HCT116 (cell line): Measurements from ENCODE around the gene MAST4. TPM values are rescaled to one million over a fixed set of nuclear protein-coding genes. Genes with fewer than 3 reads are reported as not detected.

Experiments used
- ATAC-seq: fragments of 200-7000 bp; cut with Tn5 transposase; 2 replicates; pipeline ENCODE4 v1.9.1; 2020; ENCODE audit warnings: mild to moderate bottlenecking, moderate library complexity
- BruUV-seq: library from RNA; stranded (reverse); fragments of 400-500 nt; replicated peaks from 2 replicates; lab custom pipeline; 2021; lab: Mats Ljungman, UMichigan
- CTCF ChIA-PET: fragments of 300-600 bp; sonication (Branson Sonifier 250); formaldehyde crosslinking; loops from one replicate; lab custom pipeline; 2021; ENCODE audit warnings: antibody characterized with exemption; lab: Charles Lee
- POLR2A ChIA-PET: fragments of 300-600, 350-600 bp; sonication (Branson Sonifier 250); formaldehyde crosslinking; loops from one replicate; lab custom pipeline; 2021; ENCODE audit warnings: antibody characterized with exemption; lab: Charles Lee
- RAD21 ChIA-PET, 2 experiments: fragments of 300-600 bp; sonication (Branson Sonifier 250); formaldehyde crosslinking; loops; one replicate each; lab custom pipeline; 2023; ENCODE audit warnings: low total read pairs in 2 of 2; ENCODE audit not compliant: uncharacterized antibody in 2 of 2, unreplicated experiment in 2 of 2, low non-redundant PET in 1 of 2; lab: Charles Lee
- DNase-seq: peaks from one replicate; pipeline ENCODE4 v3.0.0-alpha.2; 2010; ENCODE audit warnings: low read depth, low spot score
- H2AFZ ChIP-seq: fragments of 200-600 bp; shearing (Covaris generic), sonication (generic); 2 replicates; pipeline ENCODE4 v1.6.1; 2017; ENCODE audit warnings: low read depth, mixed run types, mixed read lengths, antibody characterized with exemption, low read length; ENCODE audit not compliant: poor library complexity, severe bottlenecking
- H3K27ac ChIP-seq: 2 replicates; pipeline ENCODE4 v1.5.1; 2012; ENCODE audit warnings: low read depth, low read length
- H3K27me3 ChIP-seq: fragments of 200-600 bp; sonication (generic); 2 replicates; pipeline ENCODE4 v1.6.1; 2016; ENCODE audit warnings: mixed run types, low read length, mixed read lengths; ENCODE audit not compliant: insufficient read depth
- H3K36me3 ChIP-seq, 2 experiments: fragments of 200-500 bp in 1 of 2; fragments of 200-600 bp in 1 of 2; sonication (Bioruptor generic) in 1 of 2; sonication (generic) in 1 of 2; 2 replicates each; pipeline versions ENCODE4 v1.5.1 to v1.6.1; 2014 to 2016; ENCODE audit warnings: low read length in 2 of 2, inconsistent platforms in 1 of 2, mixed read lengths in 1 of 2, mixed run types in 1 of 2; ENCODE audit not compliant: insufficient read depth in 2 of 2, control insufficient read depth in 1 of 2
- H3K4me1 ChIP-seq, 2 experiments: fragments of 200-600 bp in 1 of 2; sonication (generic) in 1 of 2; 2 replicates each; pipeline versions ENCODE4 v1.5.1 to v1.6.1; 2012 to 2017; ENCODE audit warnings: low read length in 2 of 2, inconsistent platforms in 1 of 2, mild to moderate bottlenecking in 1 of 2, mixed read lengths in 1 of 2, mixed run types in 1 of 2, moderate library complexity in 1 of 2; ENCODE audit not compliant: insufficient read depth in 2 of 2, control insufficient read depth in 1 of 2
- H3K4me2 ChIP-seq: fragments of 200-600 bp; sonication (generic); 2 replicates; pipeline ENCODE4 v1.6.1; 2017; ENCODE audit warnings: mixed run types, low read length, mixed read lengths
- H3K4me3 ChIP-seq, 2 experiments: fragments of 200-600 bp in 1 of 2; sonication (generic) in 1 of 2; replicated peaks in 1 of 2; 2 replicates each; pipeline ENCODE4 v1.5.1; 2011 to 2016; ENCODE audit warnings: low read length in 2 of 2, control low read depth in 1 of 2, low read depth in 1 of 2, mild to moderate bottlenecking in 1 of 2, mixed read lengths in 1 of 2, mixed run types in 1 of 2
- H3K79me2 ChIP-seq: fragments of 200-600 bp; sonication (generic); 2 replicates; pipeline ENCODE4 v1.6.1; 2017; ENCODE audit warnings: mild to moderate bottlenecking, mixed run types, low read length, moderate library complexity, mixed read lengths; ENCODE audit not compliant: insufficient read depth
- H3K9ac ChIP-seq: fragments of 200-600 bp; sonication (generic); 2 replicates; pipeline ENCODE4 v1.6.1; 2016; ENCODE audit warnings: low read length, mixed read lengths
- H3K9me2 ChIP-seq: fragments of 200-600 bp; sonication (generic), shearing (Covaris generic); 2 replicates; pipeline ENCODE4 v1.6.1; 2017; ENCODE audit warnings: mixed run types, mild to moderate bottlenecking, moderate library complexity; ENCODE audit not compliant: insufficient read depth
- H3K9me3 ChIP-seq, 2 experiments: fragments of 200-500 bp in 1 of 2; fragments of 200-600 bp in 1 of 2; sonication (Bioruptor generic) in 1 of 2; sonication (generic) in 1 of 2; 2 replicates each; pipeline ENCODE4 v1.6.1; 2014 to 2017; ENCODE audit warnings: low read length in 2 of 2, mixed read lengths in 2 of 2, inconsistent platforms in 1 of 2, low read depth in 1 of 2, mild to moderate bottlenecking in 1 of 2, mixed run types in 1 of 2, moderate library complexity in 1 of 2; ENCODE audit not compliant: control insufficient read depth in 1 of 2, insufficient read depth in 1 of 2
- H4K20me1 ChIP-seq: fragments of 200-600 bp; sonication (generic), shearing (Covaris generic); 2 replicates; pipeline ENCODE4 v1.6.1; 2017; ENCODE audit warnings: mixed run types, mild to moderate bottlenecking, moderate library complexity; ENCODE audit not compliant: insufficient read depth
- CBX3 ChIP-seq: IDR thresholded peaks from 2 replicates; pipeline ENCODE4 v1.6.1; 2012; ENCODE audit warnings: low read depth
- CEBPB ChIP-seq: IDR thresholded peaks from 2 replicates; pipeline ENCODE4 v1.6.1; 2012; ENCODE audit warnings: low read depth
- CTCF ChIP-seq, 3 experiments: fragments of 200-600 bp in 1 of 3; sonication (generic) in 1 of 3; IDR thresholded peaks in 2 of 3; conservative IDR thresholded peaks in 1 of 3; 2 replicates each; pipeline ENCODE4 v1.5.1; 2012 to 2017; ENCODE audit warnings: low read depth in 2 of 3, low read length in 2 of 3, antibody characterized with exemption in 1 of 3, borderline replicate concordance in 1 of 3, control low read depth in 1 of 3, mild to moderate bottlenecking in 1 of 3, mixed read lengths in 1 of 3, mixed run types in 1 of 3, moderate library complexity in 1 of 3; ENCODE audit not compliant: insufficient read depth in 1 of 3
- EGR1 ChIP-seq: IDR thresholded peaks from 2 replicates; pipeline ENCODE4 v1.6.1; 2012; ENCODE audit warnings: low read depth
- ELF1 ChIP-seq: IDR thresholded peaks from 2 replicates; pipeline ENCODE4 v1.6.1; 2012; ENCODE audit warnings: low read depth, borderline replicate concordance
- EZH2 ChIP-seq: fragments of 200-600 bp; sonication (generic); IDR thresholded peaks from 2 replicates; pipeline ENCODE4 v1.6.1; 2017; ENCODE audit warnings: antibody characterized with exemption, mixed run types
- EZH2phosphoT487 ChIP-seq: fragments of 200-600 bp; IDR thresholded peaks from 2 replicates; pipeline ENCODE4 v1.6.1; 2018; ENCODE audit warnings: antibody characterized with exemption, borderline replicate concordance
- FOSL1 ChIP-seq: IDR thresholded peaks from 2 replicates; pipeline ENCODE4 v1.6.1; 2012; ENCODE audit warnings: low read depth
- JUND ChIP-seq: IDR thresholded peaks from 2 replicates; pipeline ENCODE4 v1.6.1; 2012
- MAX ChIP-seq: IDR thresholded peaks from 2 replicates; pipeline ENCODE4 v1.6.1; 2012
- REST ChIP-seq: IDR thresholded peaks from 2 replicates; pipeline ENCODE4 v1.6.1; 2012; ENCODE audit warnings: low read depth
- SIN3A ChIP-seq: IDR thresholded peaks from 2 replicates; pipeline ENCODE4 v1.6.1; 2012; ENCODE audit warnings: low read depth
- SRF ChIP-seq: IDR thresholded peaks from 2 replicates; pipeline ENCODE4 v1.6.1; 2012; ENCODE audit warnings: low read depth
- YY1 ChIP-seq: IDR thresholded peaks from 2 replicates; pipeline ENCODE4 v1.6.1; 2011; ENCODE audit warnings: low read length, low read depth, moderate library complexity, mild to moderate bottlenecking; ENCODE audit not compliant: insufficient replicate concordance; ENCODE audit errors: extremely low read depth
- ZBTB33 ChIP-seq: IDR thresholded peaks from 2 replicates; pipeline ENCODE4 v1.6.1; 2011; ENCODE audit warnings: mild to moderate bottlenecking, low read length, moderate library complexity; ENCODE audit not compliant: insufficient replicate concordance; ENCODE audit errors: extremely low read depth
- ZFX ChIP-seq: fragments of 450-650 bp; IDR thresholded peaks from 2 replicates; pipeline ENCODE4 v1.6.1; 2017
- intact Hi-C: fragments of 100-400 bp; cut with micrococcal nuclease; formaldehyde crosslinking; loops from 2 replicates; pipeline ENCODE4 v1.10.0; 2022
- total RNA-seq: library from RNA; stranded (reverse); gene quantifications from one replicate; pipeline ENCODE4 v1.2.1, GENCODE V29; 2021; ENCODE audit not compliant: unreplicated experiment

MAST4 gene
- total RNA-seq, 1 experiment from 2014 or later, result 1.1 TPM

- no peak overlapping the region for H3K4me2 ChIP-seq
Measured at GRCh38 chr5:66596636-66597182, 516 bp downstream of the MAST4 start.

More at GRCh38 chr5:66596636-66597182, 516 bp downstream of the MAST4 start:
- H3K9me2 ChIP-seq, result no peaks in the 10 kb centered on the region
- no peaks in the 10 kb centered on the region for H3K79me2 ChIP-seq
- no peak overlapping the region for H3K9ac ChIP-seq
- H3K9me3 ChIP-seq, result no peaks in the 10 kb centered on the region
- no TSS peak for BruUV-seq
- ATAC-seq (no peak), DNase-seq (no peak)
- ChIA-PET POLR2A (no interaction called here), CTCF (no interaction called here), RAD21 (no interaction called here)
- intact Hi-C loops, result no loop called here
- no peak overlapping the region for H2AFZ ChIP-seq
- no peak overlapping the region for H3K27ac ChIP-seq
- no peak overlapping the region for H3K4me3 ChIP-seq
- H3K4me1 ChIP-seq, result no peaks in the 10 kb centered on the region
- no peaks in the 10 kb centered on the region for H3K36me3 ChIP-seq
- TF ChIP-seq JUND, result no peak
- TF ChIP-seq CBX3, result no peak
- no peak for TF ChIP-seq YY1
- TF ChIP-seq SRF, result no peak
- no peak for TF ChIP-seq EZH2
- no peak for TF ChIP-seq REST
- TF ChIP-seq ZBTB33, result no peak
- no peak for TF ChIP-seq SIN3A
- no peak for TF ChIP-seq MAX
- TF ChIP-seq EZH2phosphoT487, result no peak
- no peak for TF ChIP-seq FOSL1
- no peak for TF ChIP-seq ELF1
- no peak for TF ChIP-seq EGR1
- no peak for TF ChIP-seq CEBPB
- TF ChIP-seq CTCF (IDR thresholded peaks at IDR 0.05 in 2 of 3, conservative IDR thresholded peaks at IDR 0.05 in 1 of 3; ENCODE audit: borderline replicate concordance in 1 of 3, insufficient read depth in 1 of 3, low read depth in 2 of 3, low read length in 2 of 3), result no peak
- TF ChIP-seq ZFX, result no peak
- H3K27me3 ChIP-seq, result peaks cover 46% of the 10 kb centered on the region
- no peaks in the 10 kb centered on the region for H4K20me1 ChIP-seq
